Trophoblast cell (in vitro differentiated cells and primary cell): ENCODE data around the gene GPR137B.
A peak's percentile ranks its signal among the peaks of the same experiment; 100 is the strongest.

ENCODE experiments used
- DNase-seq, 2 donors: peaks; one replicate each; pipeline ENCODE4 v3.0.0-alpha.2; 2016
- H2AFZ ChIP-seq: 2 replicates; pipeline ENCODE4 v1.6.1; 2013; ENCODE audit warnings: low read length, moderate library complexity, mild to moderate bottlenecking; ENCODE audit not compliant: insufficient read depth, poor library complexity
- H2AK5ac ChIP-seq: 2 replicates; pipeline ENCODE4 v1.6.1; 2013; ENCODE audit warnings: mild to moderate bottlenecking, low read length
- H2BK120ac ChIP-seq: 2 replicates; pipeline ENCODE4 v1.6.1; 2013; ENCODE audit warnings: low read length, mild to moderate bottlenecking, moderate library complexity; ENCODE audit not compliant: insufficient read depth, poor library complexity
- H2BK12ac ChIP-seq: 2 replicates; pipeline ENCODE4 v1.6.1; 2013; ENCODE audit warnings: mild to moderate bottlenecking, low read length, moderate library complexity
- H2BK5ac ChIP-seq: 2 replicates; pipeline ENCODE4 v1.6.1; 2013; ENCODE audit warnings: low read length, low read depth, moderate library complexity, mild to moderate bottlenecking; ENCODE audit not compliant: poor library complexity
- H3K14ac ChIP-seq: 2 replicates; pipeline ENCODE4 v1.6.1; 2013; ENCODE audit warnings: mild to moderate bottlenecking, low read length
- H3K18ac ChIP-seq: 2 replicates; pipeline ENCODE4 v1.6.1; 2013; ENCODE audit warnings: mild to moderate bottlenecking, low read length
- H3K23ac ChIP-seq: 2 replicates; pipeline ENCODE4 v1.6.1; 2013; ENCODE audit warnings: low read length
- H3K27ac ChIP-seq: 2 replicates; pipeline ENCODE4 v1.5.1; 2013; ENCODE audit warnings: low read depth, mild to moderate bottlenecking, inconsistent platforms, low read length, moderate library complexity
- H3K27me3 ChIP-seq: 2 replicates; pipeline ENCODE4 v1.6.1; 2013; ENCODE audit warnings: inconsistent platforms, mild to moderate bottlenecking, low read length, moderate library complexity; ENCODE audit not compliant: insufficient read depth
- H3K36me3 ChIP-seq, 2 experiments: 1 replicate in 1 of 2; 2 replicates in 1 of 2; pipeline ENCODE4 v1.6.1; 2013; ENCODE audit warnings: low read length in 2 of 2, mild to moderate bottlenecking in 2 of 2, moderate library complexity in 1 of 2; ENCODE audit not compliant: insufficient read depth in 2 of 2, control insufficient read depth in 1 of 2
- H3K4ac ChIP-seq: 2 replicates; pipeline ENCODE4 v1.6.1; 2013; ENCODE audit warnings: low read depth, mild to moderate bottlenecking, low read length, moderate library complexity
- H3K4me1 ChIP-seq, 2 experiments: 1 replicate in 1 of 2; 2 replicates in 1 of 2; pipeline ENCODE4 v1.6.1; 2013; ENCODE audit warnings: low read length in 2 of 2, mild to moderate bottlenecking in 2 of 2, moderate library complexity in 1 of 2; ENCODE audit not compliant: insufficient read depth in 2 of 2, control insufficient read depth in 1 of 2
- H3K4me2 ChIP-seq: 2 replicates; pipeline ENCODE4 v1.6.1; 2013; ENCODE audit warnings: inconsistent platforms, mild to moderate bottlenecking, low read length, moderate library complexity
- H3K4me3 ChIP-seq: 2 replicates; pipeline ENCODE4 v1.5.1; 2013; ENCODE audit warnings: mild to moderate bottlenecking, low read depth, low read length, inconsistent platforms
- H3K79me1 ChIP-seq: one replicate; pipeline ENCODE4 v1.6.1; 2013; ENCODE audit warnings: low read length
- H3K79me2 ChIP-seq: 2 replicates; pipeline ENCODE4 v1.6.1; 2013; ENCODE audit warnings: low read length, mild to moderate bottlenecking; ENCODE audit not compliant: control insufficient read depth, insufficient read depth, poor library complexity
- H3K9ac ChIP-seq: 2 replicates; pipeline ENCODE4 v1.6.1; 2013; ENCODE audit warnings: mild to moderate bottlenecking, low read length
- H3K9me3 ChIP-seq: 2 replicates; pipeline ENCODE4 v1.6.1; 2013; ENCODE audit warnings: low read depth, mild to moderate bottlenecking, control low read depth, inconsistent platforms, low read length; ENCODE audit not compliant: insufficient read depth
- H4K12ac ChIP-seq: 2 replicates; pipeline ENCODE4 v1.6.1; 2013; ENCODE audit warnings: low read depth, mild to moderate bottlenecking, low read length, moderate library complexity
- H4K8ac ChIP-seq: 2 replicates; pipeline ENCODE4 v1.6.1; 2013; ENCODE audit warnings: low read depth, mild to moderate bottlenecking, low read length, moderate library complexity
- H4K91ac ChIP-seq: one replicate; pipeline ENCODE4 v1.6.1; 2013; ENCODE audit warnings: low read depth, mild to moderate bottlenecking, low read length, moderate library complexity
- WGBS: extraction: QIAGEN DNeasy Blood & Tissue Kit; methylation state at CpG from one replicate; pipeline ENCODE4 v1.1.7; 2013; ENCODE audit warnings: missing lambda C conversion rate; ENCODE audit not compliant: insufficient read length, insufficient coverage; ENCODE audit errors: extremely low coverage; 5-methylcytosine and 5-hydroxymethylcytosine counted together

The GPR137B gene

DNA sequence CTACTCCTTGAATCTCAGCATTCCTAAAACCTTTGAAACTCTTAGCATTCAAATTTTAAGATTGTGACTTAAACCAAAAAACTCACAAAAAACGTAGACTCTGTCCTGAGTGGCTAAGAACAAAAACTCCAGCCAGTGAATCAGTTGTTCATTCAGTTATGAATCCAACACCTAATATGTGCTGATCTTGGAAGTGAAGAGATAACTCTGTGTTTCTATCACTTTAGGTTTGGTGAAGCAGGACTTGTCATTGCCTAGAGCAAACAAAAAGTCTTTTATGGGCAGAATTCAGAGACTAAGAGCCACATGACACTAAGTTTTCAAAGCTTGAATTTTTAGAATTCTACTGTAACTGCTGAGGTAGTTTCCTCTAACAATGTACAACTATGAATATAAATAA lies 10.4 kb upstream of the GPR137B start:
- Histone ChIP-seq H3K4me2 (no peak overlapping the region), H3K9ac (no peak overlapping the region), H3K23ac (no peak overlapping the region), H3K9me3 (no peaks in the 10 kb centered on the region), H3K79me1 (no peaks in the 10 kb centered on the region), H2BK5ac (no peak overlapping the region), H4K12ac (no peak overlapping the region), H2BK12ac (no peak overlapping the region), H3K4me3 (no peak overlapping the region), H2AK5ac (no peak overlapping the region), H4K91ac (no peak overlapping the region), H3K79me2 (no peaks in the 10 kb centered on the region), H2BK120ac (no peak overlapping the region), H3K4me1 (peaks cover 16% of the 10 kb centered on the region in 2 experiments), H2AFZ (no peak overlapping the region), H4K8ac (no peak overlapping the region), H3K4ac (no peak overlapping the region), H3K36me3 (no peaks in the 10 kb centered on the region), H3K27ac (no peak overlapping the region), H3K18ac (no peak overlapping the region), H3K14ac (no peak overlapping the region), H3K27me3 (no peaks in the 10 kb centered on the region)
- peak in 1 of 2 donors; percentile 73 for DNase-seq
- no CpG with 5 or more reads among the region's 1 CpG for WGBS

DNA sequence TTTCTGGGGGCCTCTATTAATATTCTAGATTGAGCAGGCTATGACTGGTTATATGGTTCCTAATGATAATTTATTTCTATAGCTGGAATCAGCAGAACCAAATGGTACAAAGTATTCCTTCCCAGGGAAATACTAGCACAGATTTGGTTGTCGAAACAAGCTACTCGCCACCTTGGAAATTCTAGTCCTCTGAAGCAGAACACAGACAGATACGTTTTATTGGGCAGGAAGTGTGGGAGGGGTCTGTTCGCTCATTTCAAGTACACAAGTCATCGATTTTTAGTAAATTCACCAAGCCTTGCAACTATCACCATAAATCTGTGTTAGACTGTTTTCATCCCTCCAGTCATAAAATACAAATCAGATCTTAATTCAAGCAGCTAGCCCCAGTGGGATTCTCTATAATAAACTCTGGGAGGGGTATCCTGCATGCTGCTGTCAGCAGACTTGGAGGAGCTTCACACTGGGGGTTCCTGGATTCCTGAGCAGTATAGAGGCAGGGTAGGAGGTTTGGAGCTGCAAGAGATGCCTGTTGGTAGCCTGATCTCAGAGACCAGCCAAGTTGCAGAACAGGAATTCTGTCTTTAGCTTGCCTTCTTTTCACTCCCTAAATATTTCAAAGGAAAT lies 9.8 kb upstream of the GPR137B start:
- H3K23ac ChIP-seq = no peak overlapping the region
- no peak overlapping the region for H3K18ac ChIP-seq
- peak overlapping the region; percentile 48 for H4K91ac ChIP-seq
- no peaks in the 10 kb centered on the region for H3K79me1 ChIP-seq
- H3K4me2 ChIP-seq = no peak overlapping the region
- no peak overlapping the region for H2BK120ac ChIP-seq
- H3K4me1 ChIP-seq = peaks cover 16% of the 10 kb centered on the region in 2 experiments
- no peak overlapping the region for H3K4me3 ChIP-seq
- no peak overlapping the region for H4K12ac ChIP-seq
- no peak overlapping the region for H3K9ac ChIP-seq
- no peaks in the 10 kb centered on the region for H3K9me3 ChIP-seq
- H2BK12ac ChIP-seq = no peak overlapping the region
- no peak overlapping the region for H3K14ac ChIP-seq
- no peak overlapping the region for H4K8ac ChIP-seq
- H3K27me3 ChIP-seq = no peaks in the 10 kb centered on the region
- H2AK5ac ChIP-seq = no peak overlapping the region
- WGBS = no CpG with 5 or more reads among the region's 5 CpGs
- H2BK5ac ChIP-seq = no peak overlapping the region
- no peak overlapping the region for H2AFZ ChIP-seq
- no peak overlapping the region for H3K27ac ChIP-seq
- no peak overlapping the region for H3K4ac ChIP-seq
- DNase-seq = peak in 1 of 2 donors; percentile 64
- no peaks in the 10 kb centered on the region for H3K36me3 ChIP-seq
- H3K79me2 ChIP-seq = no peaks in the 10 kb centered on the region

GRCh38 chr1:236133339-236133738 lies 9.0 kb upstream of the GPR137B start:
- H2AK5ac ChIP-seq = no peak overlapping the region
- H3K9ac ChIP-seq = no peak overlapping the region
- H4K91ac ChIP-seq = no peak overlapping the region
- no peak overlapping the region for H3K27ac ChIP-seq
- no peak overlapping the region for H2BK5ac ChIP-seq
- no peak overlapping the region for H3K4me2 ChIP-seq
- no peak overlapping the region for H3K23ac ChIP-seq
- H3K18ac ChIP-seq = no peak overlapping the region
- no peaks in the 10 kb centered on the region for H3K79me2 ChIP-seq
- WGBS = no CpG with 5 or more reads among the region's 7 CpGs
- no peak overlapping the region for H4K8ac ChIP-seq
- H2BK12ac ChIP-seq = no peak overlapping the region
- no peak overlapping the region for H2BK120ac ChIP-seq
- H3K4me1 ChIP-seq = peaks cover 16% of the 10 kb centered on the region in 2 experiments
- H3K27me3 ChIP-seq = no peaks in the 10 kb centered on the region
- peak; percentile 27 to 57 for DNase-seq
- no peak overlapping the region for H4K12ac ChIP-seq
- H3K36me3 ChIP-seq = no peaks in the 10 kb centered on the region
- H2AFZ ChIP-seq = no peak overlapping the region
- no peak overlapping the region for H3K14ac ChIP-seq
- no peaks in the 10 kb centered on the region for H3K79me1 ChIP-seq
- H3K9me3 ChIP-seq = no peaks in the 10 kb centered on the region
- H3K4ac ChIP-seq = no peak overlapping the region
- H3K4me3 ChIP-seq = no peak overlapping the region

DNA sequence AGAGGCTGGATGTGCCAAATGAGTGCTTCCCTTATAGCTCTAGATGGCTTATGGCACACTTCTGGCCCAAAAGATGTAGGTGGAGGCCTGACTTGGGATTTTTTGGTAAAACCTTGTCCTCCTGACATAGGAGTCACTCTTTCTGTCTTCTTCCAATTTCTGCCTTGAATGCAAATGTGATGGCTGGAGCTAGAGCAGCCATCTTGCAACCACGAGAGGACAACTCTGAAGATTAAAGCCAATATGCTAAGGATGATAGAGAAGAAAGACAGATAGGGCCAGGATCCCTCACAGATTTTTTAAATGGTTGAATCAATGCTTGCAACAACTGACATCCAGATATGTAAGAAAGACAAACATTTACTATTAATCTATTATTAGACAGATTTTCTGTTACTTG lies 8.5 kb upstream of the GPR137B start:
- Histone ChIP-seq H3K14ac (no peak overlapping the region), H3K79me2 (no peaks in the 10 kb centered on the region), H4K8ac (no peak overlapping the region), H2BK120ac (no peak overlapping the region), H3K36me3 (no peaks in the 10 kb centered on the region), H3K23ac (no peak overlapping the region), H3K4me2 (no peak overlapping the region), H2BK5ac (no peak overlapping the region), H3K27ac (no peak overlapping the region), H3K18ac (no peak overlapping the region), H2AFZ (no peak overlapping the region), H3K4me1 (peaks cover 12 to 13% of the 10 kb centered on the region in 2 experiments), H3K79me1 (no peaks in the 10 kb centered on the region), H3K4ac (no peak overlapping the region), H2AK5ac (no peak overlapping the region), H3K9me3 (no peaks in the 10 kb centered on the region), H4K12ac (no peak overlapping the region), H3K9ac (no peak overlapping the region), H3K4me3 (no peak overlapping the region), H2BK12ac (no peak overlapping the region), H4K91ac (no peak overlapping the region), H3K27me3 (no peaks in the 10 kb centered on the region)
- WGBS = no CpG with 5 or more reads among the region's 1 CpG
- no peak for DNase-seq
